Colonic mucosa (tissue), 4 donors: ENCODE measurements around the gene CPVL. TPM values are rescaled to one million over a fixed set of nuclear protein-coding genes. Genes with fewer than 3 reads are reported as not detected.

Experiments
- DNase-seq: peaks from one replicate; pipeline ENCODE4 v3.0.0-alpha.2; 2020
- H3K27ac ChIP-seq: fragments of 200-600 bp; one replicate; pipeline ENCODE4 v1.8.0; 2021
- H3K27me3 ChIP-seq: fragments of 200-600 bp; one replicate; pipeline ENCODE4 v1.8.0; 2021
- H3K36me3 ChIP-seq: fragments of 200-600 bp; one replicate; pipeline ENCODE4 v1.8.0; 2021
- H3K4me1 ChIP-seq: fragments of 200-600 bp; one replicate; pipeline ENCODE4 v1.8.0; 2021; ENCODE audit warnings: mild to moderate bottlenecking
- H3K4me3 ChIP-seq: fragments of 200-600 bp; one replicate; pipeline ENCODE4 v1.8.0; 2021
- H3K9ac ChIP-seq, 2 donors: one replicate each; pipeline ENCODE4 v1.7.0; 2013; ENCODE audit warnings: control low read depth in 2 of 2, low read depth in 2 of 2, low read length in 2 of 2
- H3K9me3 ChIP-seq: fragments of 200-600 bp; one replicate; pipeline ENCODE4 v1.8.0; 2021
- CTCF ChIP-seq: fragments of 200-600 bp; IDR thresholded peaks from one replicate; pipeline ENCODE4 v1.8.0; 2022; ENCODE audit warnings: antibody characterized with exemption, mild to moderate bottlenecking
- intact Hi-C: fragments of 100-400 bp; cut with DNase I; formaldehyde crosslinking; loops from one replicate; pipeline ENCODE4 v1.14.1; 2022
- total RNA-seq, 2 donors: library from RNA; stranded (reverse); fragmentation: NEBNext Ultra II Directional in 1 of 2; extraction: Animal tissue kit (Norgen Biotek cat#: 25700) in 1 of 2; gene quantifications; one replicate each; pipeline ENCODE4 v1.2.1, GENCODE V29; 2021
- donor health status: healthy.
- donor health status: DM: no; HTN: no; CAD: no.
- donor health status: DM: no; HTN: no; CAD: no.

The CPVL gene
- total RNA-seq, 2 donors from 2014 or later = 4.9 to 17.0 TPM

DNA sequence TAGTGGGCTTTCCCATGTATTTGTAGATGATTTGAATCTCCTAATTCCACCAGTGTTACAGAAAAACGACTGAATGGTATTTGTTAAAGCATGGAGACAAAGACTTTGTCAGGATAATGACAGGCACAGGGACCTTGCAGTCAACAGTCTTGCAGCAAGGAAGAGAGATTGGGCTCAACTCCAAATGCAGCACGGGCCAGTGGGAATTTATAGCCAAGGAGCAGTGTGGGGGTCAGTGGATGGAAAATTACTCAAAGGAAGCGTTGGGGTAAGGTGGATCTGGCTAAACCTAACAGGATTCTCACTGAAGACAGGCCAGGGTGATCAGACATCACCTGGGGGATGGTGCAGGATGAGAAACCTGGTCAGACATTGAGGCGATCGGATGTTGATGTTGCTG lies 24.3 kb downstream of the CPVL start:
- Histone ChIP-seq H3K4me3 (no peak overlapping the region), H3K9ac (no peak overlapping the region), H3K9me3 (no peaks in the 10 kb centered on the region), H3K27ac (no peak overlapping the region), H3K4me1 (no peaks in the 10 kb centered on the region), H3K36me3 (no peaks in the 10 kb centered on the region), H3K27me3 (no peaks in the 10 kb centered on the region)
- intact Hi-C loops = no loop called here
- no peak for DNase-seq
- no peak for TF ChIP-seq CTCF

- Histone ChIP-seq H3K9ac (no peak overlapping the region), H3K27me3 (no peaks in the 10 kb centered on the region), H3K9me3 (no peaks in the 10 kb centered on the region), H3K27ac (no peak overlapping the region), H3K4me1 (no peaks in the 10 kb centered on the region), H3K36me3 (no peaks in the 10 kb centered on the region), H3K4me3 (no peak overlapping the region)
- intact Hi-C loops = no loop called here
- TF ChIP-seq CTCF = no peak
- no peak for DNase-seq
These were observed 25.4 kb downstream of the CPVL start for GRCh38 chr7:29120955-29121354.

GRCh38 chr7:29119538-29119937 lies 26.8 kb downstream of the CPVL start:
- H3K4me1 ChIP-seq = no peaks in the 10 kb centered on the region
- TF ChIP-seq CTCF = no peak
- no peak overlapping the region for H3K27ac ChIP-seq
- H3K27me3 ChIP-seq = no peaks in the 10 kb centered on the region
- no peak for DNase-seq
- H3K9me3 ChIP-seq = no peaks in the 10 kb centered on the region
- no peak overlapping the region for H3K4me3 ChIP-seq
- no peaks in the 10 kb centered on the region for H3K36me3 ChIP-seq
- no peak overlapping the region for H3K9ac ChIP-seq
- intact Hi-C loops = no loop called here

DNA sequence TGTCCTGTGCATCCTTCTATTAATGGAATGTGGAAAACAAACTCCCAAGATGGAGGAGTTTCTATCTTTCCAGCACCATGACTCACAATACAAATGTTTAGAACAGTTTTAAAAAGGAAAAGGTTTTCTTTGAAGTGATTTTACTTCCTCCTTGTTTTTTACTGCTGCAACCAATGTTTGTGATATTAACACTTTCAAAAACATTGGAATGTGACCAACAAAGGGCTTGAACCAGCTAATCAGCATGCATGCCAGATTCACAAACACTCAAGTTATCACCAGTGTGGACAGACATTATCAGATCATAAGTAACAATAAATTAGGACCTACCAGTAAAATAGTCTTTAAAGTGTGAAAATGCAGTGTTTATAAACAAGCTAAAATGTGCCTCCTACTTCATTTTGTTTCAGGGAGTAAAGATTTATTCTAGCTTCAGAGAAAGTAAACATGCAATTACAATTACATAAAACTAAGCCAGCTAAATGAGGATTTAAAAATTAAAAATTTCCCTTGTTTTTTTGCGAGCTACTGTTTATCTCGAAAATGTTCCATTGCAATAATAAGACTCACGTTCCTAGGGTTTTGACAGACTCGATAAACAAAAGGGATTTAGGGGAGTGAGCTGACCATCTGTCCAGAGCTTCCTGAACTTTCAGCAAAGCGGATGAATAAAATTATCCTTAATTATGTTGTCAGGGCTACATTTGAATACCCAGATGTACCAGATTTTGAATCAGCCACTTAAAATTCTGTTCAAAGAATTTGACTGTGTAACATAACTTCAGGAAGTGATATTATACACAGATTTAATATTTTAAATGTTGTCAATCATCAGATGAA lies 29.8 kb downstream of the CPVL start:
- H3K9me3 ChIP-seq = no peaks in the 10 kb centered on the region
- no peak for DNase-seq
- no peaks in the 10 kb centered on the region for H3K4me1 ChIP-seq
- no peaks in the 10 kb centered on the region for H3K36me3 ChIP-seq
- H3K9ac ChIP-seq = no peak overlapping the region
- no peaks in the 10 kb centered on the region for H3K27me3 ChIP-seq
- intact Hi-C loops = no loop called here
- no peak overlapping the region for H3K27ac ChIP-seq
- no peak for TF ChIP-seq CTCF
- H3K4me3 ChIP-seq = no peak overlapping the region

DNA sequence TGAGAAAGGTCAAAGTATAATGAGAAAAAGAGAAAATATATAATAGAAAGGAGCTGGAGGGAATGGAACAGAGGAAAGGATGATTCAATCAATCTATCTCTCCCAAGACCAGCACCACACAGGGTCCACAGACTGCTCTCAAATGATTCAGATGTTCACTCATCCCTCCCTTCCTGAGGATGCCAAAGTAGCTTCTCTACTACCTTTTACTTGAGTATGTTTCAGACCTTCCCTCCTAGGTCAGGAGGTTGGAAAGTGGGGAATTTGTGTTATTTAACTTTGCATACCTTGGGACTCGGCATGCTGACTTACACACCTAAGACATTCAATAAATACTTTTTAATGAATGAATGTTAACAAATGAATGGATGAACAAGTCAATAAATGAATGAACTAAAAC lies 30.6 kb downstream of the CPVL start:
- H3K9me3 ChIP-seq = no peaks in the 10 kb centered on the region
- no peak for DNase-seq
- H3K27me3 ChIP-seq = no peaks in the 10 kb centered on the region
- intact Hi-C loops = no loop called here
- no peak for TF ChIP-seq CTCF
- no peaks in the 10 kb centered on the region for H3K4me1 ChIP-seq
- no peak overlapping the region for H3K4me3 ChIP-seq
- no peak overlapping the region for H3K9ac ChIP-seq
- no peaks in the 10 kb centered on the region for H3K36me3 ChIP-seq
- no peak overlapping the region for H3K27ac ChIP-seq
